Activated CD4-positive, CD25-positive, alpha-beta regulatory T cell (primary cell): ENCODE results near the gene MAML3.

Experiments
- DNase-seq, 4 experiments: peaks; one replicate each; lab custom pipeline; 2025; lab: John Stamatoyannopoulos, UW

The MAML3 gene

DNA sequence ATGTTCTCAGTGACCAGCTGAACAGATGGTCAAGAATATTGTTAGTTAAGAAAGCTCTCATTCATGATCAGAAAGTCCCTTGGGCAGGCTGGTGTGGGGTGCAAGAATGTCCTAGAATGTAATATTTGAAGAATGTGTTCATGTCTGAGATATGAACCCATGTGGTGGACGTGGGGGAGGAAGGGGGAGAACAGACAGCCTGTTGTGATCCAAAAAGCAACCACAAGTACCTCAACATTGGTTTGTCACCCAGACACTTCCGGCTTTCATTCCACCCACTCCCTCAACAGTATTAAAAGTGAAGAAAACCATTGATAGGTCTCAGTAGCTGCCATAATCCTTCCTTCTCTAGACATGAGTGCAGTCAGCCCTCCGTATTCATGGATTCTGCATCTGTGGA lies 82.2 kb downstream of the MAML3 start:
- peak; percentile 2 to 21 (median 17) for DNase-seq

DNA sequence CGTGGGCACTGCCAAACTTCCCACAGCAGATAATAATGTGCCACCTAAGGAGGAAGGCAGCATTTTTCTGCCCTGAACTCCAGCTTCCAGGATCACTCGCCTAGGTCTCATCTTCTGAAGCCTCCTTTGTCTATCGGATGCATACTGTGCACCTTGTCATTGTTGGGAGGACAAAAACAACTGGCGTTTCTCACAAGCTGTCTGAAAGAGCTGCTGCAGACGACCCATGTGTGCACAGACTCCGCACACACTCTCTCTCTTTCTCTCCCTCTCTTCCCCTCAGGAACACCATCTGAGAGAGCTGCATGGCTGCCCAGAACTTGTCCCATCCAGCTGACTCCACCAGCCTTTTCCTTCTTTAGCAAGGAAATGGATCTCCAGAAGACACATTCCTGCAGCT lies 83.0 kb downstream of the MAML3 start:
- no peak for DNase-seq

DNA sequence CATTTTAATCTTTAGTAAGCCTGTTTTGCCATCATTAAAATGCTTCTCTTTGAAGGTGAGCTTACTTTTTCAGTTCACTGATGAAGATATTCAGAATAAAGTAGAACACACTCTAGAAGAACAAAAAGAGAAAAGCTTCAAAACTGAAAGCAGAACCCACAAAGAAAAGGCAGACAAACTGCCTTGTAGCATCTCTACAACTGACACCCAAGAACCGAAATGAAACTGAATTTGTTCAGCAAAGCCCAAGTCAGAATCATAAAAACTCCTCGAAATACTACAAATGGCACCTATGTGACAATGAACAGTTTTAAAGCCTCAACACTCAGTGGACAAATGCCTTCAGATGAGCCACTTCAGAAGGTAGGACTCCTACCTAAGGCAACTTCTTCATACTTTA lies 83.6 kb downstream of the MAML3 start:
- DNase-seq: no peak

DNA sequence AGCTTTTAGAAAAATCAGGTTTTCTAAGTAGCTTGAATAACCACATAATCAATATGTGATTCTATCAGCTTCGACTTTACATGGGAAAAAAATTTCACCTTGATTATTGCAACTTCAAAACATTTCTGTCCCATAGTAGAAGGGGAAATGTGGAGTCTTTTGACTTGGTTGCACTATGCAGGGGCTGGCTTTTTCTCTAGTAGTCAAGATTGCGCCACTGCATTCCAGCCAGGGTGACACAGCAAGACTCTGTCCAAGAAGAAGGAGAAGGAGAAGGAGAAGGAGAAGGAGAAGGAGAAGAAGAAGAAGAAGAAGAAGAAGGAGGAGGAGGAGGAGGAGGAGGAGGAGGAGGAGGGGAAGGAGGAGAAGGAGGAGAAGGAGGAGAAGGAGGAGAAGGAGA lies 84.9 kb downstream of the MAML3 start:
- DNase-seq: no peak

DNA sequence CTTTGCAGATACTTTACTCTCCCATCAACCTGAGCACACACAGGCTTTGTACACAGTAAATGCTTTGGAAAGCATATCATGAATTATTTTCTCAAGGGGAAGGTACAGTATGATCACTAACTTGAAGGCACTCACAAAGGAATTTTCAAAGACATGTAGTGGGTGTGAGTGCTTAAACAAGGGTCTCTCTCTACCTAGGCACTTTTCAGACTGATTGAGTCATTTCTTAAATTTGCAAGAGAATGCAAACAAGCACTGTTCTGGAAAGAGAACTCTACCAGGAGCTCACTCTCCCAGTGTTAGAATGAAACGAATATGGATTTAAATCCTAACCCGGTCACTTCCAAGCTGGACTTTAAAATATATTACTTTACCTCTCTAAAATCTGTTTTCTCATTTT lies 85.7 kb downstream of the MAML3 start:
- no peak for DNase-seq

DNA sequence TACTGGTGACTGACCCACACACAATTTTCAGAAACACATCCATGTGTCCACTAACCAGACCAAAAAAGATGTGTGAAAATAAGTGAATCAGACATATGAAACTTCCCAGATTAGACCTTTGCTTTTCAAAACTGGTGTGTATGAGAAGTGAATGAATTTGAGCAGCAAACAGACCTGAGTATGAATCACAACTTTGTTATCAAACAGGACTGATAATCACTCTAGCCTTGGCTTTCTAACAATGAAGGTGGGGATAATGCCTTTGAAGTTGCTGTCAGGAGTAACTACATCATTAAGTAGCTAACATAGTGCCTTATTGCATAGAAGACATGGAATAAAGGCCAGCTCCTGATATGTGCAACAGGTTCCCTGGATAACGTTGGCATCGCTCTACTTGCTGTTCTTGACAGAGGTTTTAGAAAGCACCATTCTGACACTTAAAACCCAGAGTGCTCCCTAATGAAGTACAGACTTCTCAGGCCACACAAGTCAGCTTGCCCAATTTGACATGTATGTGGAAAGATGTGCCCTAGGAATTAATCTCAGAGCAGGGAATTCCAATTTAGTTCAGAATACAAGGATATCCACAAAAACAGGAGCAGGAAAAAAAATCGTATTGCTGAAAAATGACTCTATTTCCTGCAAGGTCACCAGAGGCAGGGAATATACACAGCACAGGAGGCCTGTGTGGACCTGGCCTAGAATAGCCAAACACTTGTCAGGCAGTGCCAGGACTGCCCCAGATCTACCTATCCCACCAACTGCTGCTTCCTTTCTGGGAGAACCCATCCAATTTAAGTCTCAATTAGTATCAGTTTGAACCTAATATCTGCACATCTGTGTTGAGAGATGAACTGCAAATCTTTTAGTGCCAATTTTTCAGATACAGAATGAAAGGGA lies 87.7 kb downstream of the MAML3 start:
- DNase-seq: no peak

DNA sequence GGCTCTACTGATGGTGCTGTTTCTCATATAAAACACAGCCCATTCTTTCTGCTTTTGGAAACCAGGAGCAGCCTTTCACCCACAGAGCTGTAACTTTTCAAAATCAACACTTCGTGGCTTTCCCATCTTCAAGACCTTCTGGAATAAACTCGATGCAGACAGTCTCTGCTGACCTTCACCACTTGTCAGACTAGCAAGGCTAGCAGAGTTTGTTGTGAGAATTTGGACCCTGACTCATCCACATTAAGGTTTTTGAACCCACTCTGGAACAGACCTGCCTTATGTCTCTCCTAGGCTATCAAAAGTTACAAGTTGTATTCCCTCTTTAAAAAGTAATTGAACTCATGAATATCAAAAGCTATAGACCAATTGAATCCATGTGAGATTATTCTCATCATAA lies 88.6 kb downstream of the MAML3 start:
- no peak for DNase-seq

DNA sequence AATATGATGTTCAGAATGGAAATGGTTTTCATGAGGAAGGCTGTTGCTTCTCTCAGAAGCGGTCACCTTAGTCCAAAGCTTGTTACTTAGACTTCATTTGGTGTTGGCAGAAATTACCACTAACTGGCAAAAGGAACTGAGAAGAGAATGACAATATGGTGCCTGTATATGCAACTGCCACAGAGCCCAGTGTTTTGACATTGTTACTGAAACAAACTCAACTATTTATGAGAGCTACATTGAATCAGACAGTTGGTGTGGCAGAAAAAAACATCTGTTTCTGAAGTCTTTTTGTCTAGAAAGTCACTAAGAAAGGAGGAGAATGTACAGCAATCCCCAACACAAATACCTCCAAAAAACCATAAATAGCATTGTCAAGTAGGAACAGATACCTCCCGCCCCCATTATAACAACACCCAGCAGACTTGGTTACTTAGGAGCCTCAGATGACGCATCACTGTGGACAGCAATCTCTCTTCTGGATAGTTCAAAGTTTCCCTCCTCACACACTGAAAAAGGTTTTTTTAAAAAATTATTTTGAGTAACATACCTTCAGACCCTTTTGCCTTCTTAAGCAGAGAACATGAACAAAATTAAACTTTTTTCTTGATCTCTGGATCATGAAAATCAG lies 92.2 kb downstream of the MAML3 start:
- DNase-seq: no peak

DNA sequence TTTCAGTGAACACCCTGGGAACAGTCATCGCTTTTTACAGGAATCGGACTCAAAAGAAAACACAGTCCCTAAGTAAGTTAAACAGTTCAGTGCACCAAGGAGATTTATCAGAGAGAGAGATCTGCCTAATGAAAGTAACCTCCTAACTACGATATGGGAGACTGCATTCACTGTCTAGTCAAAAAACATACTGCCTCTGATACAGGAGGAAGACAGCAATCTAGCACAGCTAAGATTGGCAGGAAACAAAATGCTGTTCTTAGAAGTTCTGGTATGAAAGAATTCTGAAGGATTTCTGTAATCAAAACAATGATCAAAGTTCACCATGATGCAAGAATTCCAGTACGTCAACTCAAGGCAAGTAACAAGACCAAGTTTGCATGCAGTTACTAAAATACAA lies 92.8 kb downstream of the MAML3 start:
- DNase-seq: no peak

DNA sequence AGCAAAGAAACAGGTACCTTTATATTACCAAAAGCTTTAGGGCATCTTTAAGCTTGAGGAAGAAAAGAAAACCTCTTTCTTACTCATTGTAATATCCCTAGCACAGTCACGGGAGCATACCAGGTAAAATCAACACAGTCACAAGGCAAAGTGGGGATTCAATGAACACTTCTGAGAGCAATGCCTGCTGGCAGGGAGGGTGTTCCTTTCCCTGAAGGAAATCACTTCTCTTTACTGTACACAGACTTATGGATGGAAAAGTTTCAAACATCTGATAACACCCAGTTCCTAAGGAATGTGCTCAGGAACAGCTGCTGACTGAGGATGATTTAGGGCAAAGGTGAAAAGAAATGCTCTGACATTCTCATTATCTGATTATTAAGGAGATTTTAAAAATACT lies 94.8 kb downstream of the MAML3 start:
- no peak for DNase-seq

DNA sequence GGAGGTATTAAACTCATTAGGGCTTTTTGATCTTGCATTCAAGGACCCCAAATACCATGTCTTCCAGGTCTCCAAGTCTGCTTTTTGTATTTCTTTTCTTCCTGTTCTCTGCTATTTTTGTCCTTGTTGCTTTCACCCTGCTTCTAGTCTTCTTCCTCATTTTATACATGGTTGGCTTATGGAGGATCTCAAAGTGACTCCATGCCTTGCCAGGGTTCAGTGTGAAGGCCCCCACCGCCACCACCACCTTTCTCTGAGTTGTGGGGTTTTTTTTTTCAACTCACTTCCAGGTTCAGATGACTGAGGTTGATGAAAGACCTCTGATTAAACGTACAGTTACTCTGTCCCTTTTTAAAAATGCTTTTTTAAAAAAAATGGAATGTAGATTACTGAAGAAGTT lies 96.3 kb downstream of the MAML3 start:
- DNase-seq: no peak

DNA sequence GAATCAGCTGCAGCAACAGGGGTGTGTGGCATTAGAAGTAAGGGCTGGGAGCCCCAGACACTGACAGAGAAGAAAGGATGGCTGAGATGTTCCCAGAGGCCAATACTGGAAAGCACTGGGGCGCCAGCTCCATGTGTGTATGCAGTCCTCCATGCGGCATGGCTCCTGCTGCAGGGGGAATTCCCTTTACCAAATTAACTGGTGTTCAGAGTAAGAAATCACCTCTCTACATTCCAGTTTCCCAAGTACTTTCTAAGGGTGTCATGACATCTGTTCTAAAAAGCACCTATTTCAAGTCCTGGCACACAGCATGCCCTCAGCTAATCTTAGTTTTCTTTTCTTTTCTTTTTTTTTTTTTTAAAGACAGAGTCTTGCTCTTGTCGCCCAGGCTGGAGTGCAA lies 98.0 kb downstream of the MAML3 start:
- no peak for DNase-seq

DNA sequence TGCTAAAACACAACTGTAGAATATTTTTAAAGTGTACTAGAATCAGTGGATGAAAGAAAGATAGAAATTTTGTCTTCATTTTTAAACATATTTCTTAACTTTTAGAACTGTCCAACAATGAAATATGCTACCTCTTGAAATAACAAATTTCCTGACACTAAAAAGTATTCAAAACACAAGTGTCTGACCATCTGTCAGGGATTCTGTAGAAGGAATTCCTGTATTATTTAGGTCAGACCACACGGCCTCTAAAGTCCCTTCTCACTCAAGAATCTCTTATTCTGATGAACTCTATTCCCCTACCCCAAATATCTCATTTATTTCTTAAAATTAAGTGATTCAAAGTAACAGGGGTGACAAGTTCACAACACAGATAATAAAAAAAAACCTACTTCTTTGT lies 99.1 kb downstream of the MAML3 start:
- no peak for DNase-seq

DNA sequence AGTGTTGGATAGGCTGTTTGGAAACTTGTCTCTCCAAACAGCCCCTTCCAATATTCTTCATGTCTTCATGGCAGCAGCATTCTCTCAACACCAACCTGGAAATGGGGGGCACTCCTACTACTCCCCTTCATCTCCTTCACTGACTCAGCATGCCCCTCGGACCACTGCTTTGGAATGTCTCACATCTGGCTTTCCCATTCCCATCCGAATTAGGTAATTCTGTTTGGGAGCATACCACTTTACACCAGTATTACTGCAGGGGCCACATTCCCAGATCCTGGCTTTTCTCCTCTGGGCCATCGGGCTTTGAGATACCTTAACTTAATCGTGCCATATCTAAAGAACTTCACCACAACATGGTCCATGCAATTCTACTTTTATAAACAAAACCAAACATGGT lies 100.8 kb downstream of the MAML3 start:
- DNase-seq: no peak

DNA sequence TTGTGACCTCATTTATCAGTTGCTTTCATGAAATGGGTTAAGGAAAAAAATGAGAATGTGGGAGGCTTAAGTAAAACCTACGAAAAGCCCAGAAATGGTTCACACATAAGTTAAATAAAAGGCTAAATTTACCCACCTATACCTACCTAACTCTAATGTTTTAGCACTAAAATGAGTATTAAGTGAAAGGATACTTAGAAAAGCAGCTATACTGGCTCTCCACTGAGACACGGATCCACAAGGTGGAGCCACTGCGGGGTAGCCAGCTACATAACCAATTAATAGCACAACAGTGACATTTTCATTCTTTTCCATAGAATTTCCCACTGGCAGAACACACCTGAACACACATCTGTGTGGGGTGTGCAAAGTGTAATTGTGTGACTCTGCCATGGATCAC lies 101.9 kb downstream of the MAML3 start:
- peak in 1 of 4 experiments; percentile 2 for DNase-seq

DNA sequence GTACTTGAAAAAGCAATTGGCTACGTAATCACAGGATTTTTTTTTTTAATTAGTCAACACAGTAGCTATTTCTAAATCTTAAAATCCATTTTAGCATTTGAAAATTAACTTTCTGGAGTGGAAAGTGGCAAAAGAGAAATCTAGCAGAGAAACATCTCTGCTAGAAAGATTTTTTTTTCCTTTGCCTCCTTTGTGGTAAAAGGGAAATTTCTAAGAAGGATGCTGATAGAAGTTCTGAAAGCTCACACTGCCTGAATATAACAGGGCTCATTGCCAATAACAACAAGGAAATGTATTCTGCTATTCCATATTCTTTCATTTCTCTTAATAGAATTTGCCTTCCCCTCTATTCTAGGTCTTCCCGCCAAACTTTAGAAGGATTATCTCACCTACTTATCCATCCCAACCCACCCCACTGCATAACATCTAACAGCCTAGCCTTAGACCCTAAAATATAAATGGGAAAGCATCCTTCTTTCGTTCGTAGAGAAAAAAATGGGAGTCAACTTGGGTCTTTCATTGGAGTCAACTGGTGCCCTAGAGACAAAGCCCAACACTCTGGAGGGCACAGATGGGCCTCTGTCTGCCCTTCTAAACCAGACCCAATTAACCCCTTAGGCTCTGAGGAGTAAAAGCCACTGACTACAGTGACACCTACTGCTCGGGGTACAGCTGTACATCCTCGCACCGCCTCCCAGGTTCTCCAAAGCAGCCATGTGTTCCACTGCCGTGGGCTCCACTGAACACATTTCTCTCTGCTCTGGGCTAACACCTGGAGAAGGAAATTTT lies 103.9 kb downstream of the MAML3 start:
- no peak for DNase-seq

DNA sequence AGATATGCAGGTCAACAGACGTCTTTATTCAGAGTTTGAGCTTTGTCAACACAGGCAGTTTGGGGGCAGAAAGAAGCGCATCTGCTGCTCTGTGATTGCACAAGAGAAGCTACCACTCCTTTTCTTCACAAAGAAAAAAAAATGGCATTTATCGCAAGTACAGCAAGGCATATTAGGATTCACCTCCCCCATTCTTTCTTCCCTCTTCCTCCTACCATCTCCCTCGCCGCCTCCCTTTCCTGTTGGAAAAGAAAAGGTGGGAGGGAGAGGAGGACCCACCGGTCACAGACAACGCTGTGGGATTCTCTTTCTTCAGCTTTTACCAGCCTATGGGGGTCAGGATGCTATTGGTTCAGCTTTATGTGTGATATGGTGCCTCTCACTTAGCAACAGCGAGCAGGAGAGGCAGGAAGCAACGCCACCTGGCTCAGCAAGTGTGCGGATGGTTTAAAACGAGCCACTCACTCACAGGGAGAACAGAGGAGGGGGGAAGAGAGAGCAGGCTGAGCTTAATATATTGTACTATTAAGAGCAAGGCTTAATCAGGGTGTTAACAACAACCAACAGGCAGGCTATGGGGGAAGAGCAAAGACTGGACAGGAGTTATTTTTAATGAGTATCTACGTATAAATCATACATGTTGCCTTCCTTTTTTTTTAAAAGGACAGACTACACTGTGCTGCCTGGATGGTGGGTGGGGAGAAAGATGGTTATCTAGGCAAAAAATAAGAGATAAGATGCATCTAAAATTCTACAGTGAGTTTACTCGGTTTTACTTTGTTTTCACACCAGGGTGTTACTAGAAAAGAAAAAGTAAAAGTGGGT lies 104.7 kb downstream of the MAML3 start:
- DNase-seq: no peak

DNA sequence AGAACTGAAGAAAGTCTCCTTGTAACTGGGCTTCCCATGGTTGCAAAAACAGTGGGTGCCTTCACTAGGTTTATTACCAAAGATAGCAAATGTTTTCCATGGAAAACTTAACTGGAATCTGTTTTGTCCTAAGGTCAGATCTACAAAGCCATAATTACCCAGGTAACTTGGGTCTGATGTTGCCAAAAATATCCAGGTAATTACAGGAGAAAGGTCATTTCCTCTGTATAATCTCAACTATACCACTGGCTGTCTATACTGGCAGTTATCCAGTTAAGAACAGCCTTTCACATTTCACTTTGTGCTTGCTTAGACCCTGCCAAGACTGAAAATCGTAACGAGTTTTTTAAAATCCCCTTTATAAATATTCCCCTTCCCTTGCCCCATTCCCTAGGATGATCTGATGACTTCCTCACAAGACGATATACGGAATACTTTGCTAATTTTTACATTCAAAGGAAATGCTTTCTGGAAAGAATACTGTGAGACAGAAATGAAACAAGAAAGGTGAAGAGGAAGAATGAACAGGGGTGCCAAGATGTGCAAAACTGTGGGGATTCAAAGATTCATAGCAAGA lies 105.5 kb downstream of the MAML3 start:
- no peak for DNase-seq

DNA sequence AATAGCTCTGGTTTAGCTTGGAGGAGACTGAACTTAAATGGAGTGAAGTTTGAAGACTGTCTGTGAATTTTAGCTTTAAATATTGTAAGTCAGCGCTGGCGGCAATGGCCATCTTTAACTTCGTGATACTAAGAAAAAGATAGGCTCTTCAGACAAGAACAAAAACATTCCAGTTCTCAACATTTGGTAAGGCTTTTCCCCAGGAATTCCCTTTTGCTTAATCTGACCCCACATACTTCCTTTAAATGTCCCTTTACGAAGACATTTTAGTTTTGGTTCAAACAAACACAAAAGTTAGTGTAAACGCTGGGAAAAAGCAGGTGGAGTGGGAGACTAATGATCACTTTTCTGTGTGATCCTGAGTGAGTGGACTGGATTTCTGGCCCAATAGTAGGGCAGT lies 106.2 kb downstream of the MAML3 start:
- DNase-seq: no peak

DNA sequence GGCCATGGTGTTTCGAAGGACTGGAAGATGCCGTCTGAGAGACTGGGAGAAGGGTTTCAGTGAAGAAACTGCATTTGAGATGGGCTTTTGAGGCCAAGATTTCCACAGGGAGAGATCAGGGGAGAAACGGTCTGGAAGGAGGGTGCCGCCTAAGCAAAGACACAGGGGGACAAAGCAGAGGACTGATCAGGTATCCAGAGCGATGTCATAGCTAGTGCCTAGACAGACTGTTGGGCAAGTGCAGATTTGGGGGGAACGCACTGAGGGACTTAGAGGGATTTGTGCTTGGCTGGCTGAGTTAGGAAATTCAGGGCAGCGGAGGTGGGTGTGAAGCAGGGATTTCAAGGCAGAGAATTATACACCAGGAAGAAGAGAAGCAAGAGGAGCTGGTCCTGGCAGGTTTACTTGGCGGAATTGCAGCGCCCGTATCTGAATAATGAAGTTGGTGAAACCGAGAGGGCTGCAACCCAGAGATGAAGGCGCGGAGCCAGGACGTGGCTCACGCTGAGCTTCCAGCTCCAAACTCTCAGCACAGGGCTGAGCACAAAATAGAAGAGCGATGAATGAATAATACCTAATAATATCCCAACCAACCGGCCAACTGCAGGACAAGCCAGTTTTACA lies 106.9 kb downstream of the MAML3 start:
- no peak for DNase-seq

DNA sequence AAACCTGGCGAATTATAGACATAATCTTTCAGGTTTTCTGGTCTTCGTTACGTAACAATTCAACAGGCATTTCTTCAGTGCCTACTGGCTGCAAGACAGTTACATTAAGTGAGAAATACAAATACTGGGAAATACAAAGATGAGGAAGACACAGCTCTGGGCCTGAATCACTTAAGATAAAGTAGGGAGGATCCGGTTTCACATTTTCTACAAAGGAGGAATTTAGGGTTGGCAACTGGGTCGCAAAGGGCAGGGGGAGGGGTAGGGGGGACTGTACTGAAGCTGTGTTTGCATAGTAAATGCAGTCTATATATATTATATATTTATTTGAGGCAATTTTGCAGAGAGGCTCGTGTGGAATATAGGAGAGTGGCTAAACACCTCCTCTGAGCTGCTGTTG lies 107.4 kb downstream of the MAML3 start:
- no peak for DNase-seq
